Measurements from ENCODE around the gene PCDHAC1.

Gene PCDHAC1

DNA sequence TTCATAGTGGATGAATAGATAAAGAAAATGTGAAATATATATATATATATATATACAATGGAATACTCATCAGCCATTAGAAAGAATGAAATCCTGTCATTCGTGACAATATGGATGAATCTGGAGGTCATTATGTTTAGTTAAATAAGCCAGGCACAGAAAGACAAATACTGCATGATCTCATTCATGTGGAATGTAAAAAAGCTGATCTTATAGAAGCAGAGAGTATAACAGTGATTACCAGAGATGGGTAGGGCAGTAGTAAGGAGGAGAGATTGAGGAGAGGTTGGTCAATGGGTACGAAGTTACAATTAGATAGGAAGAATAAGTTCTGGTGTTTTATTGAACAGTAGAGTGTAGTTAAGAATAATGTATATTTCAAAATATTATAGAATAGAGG lies 20.5 kb downstream of the PCDHAC1 start:
- H3K27me3 Mint-ChIP-seq: peaks cover 10% of the 10 kb centered on the region
- H3K4me3 Mint-ChIP-seq: no peak overlapping the region
- no peaks in the 10 kb centered on the region for H3K4me1 Mint-ChIP-seq (ENCODE audit: low read depth)
- H3K27ac Mint-ChIP-seq: no peak overlapping the region
- H3K9me3 Mint-ChIP-seq (ENCODE audit: low read depth): peaks cover 22% of the 10 kb centered on the region
- H3K36me3 Mint-ChIP-seq: peaks cover 3% of the 10 kb centered on the region

DNA sequence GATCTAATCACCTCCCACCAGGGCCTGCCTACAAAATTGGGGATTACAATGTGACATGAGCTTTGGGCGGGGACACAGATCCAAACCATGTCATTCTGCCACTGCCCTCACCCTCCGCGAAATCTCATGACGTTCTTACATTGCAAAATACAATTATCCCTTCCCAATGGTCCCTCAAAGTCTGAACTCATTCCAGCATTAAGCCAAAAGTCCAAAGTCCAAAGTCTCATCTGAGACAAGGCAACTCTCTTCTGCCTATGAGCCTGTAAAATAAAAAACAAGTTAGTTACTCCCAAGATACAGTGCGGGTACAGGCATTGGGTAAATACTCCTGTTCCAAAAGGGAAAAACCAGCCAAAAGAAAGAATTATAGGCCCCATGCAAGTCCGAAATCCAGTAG lies 25.5 kb downstream of the PCDHAC1 start:
- Mint-ChIP-seq H3K4me1 (ENCODE audit: low read depth) (no peaks in the 10 kb centered on the region), H3K27me3 (peaks cover 6% of the 10 kb centered on the region), H3K27ac (no peak overlapping the region), H3K36me3 (no peaks in the 10 kb centered on the region), H3K4me3 (no peak overlapping the region), H3K9me3 (ENCODE audit: low read depth) (peaks cover 18% of the 10 kb centered on the region)

DNA sequence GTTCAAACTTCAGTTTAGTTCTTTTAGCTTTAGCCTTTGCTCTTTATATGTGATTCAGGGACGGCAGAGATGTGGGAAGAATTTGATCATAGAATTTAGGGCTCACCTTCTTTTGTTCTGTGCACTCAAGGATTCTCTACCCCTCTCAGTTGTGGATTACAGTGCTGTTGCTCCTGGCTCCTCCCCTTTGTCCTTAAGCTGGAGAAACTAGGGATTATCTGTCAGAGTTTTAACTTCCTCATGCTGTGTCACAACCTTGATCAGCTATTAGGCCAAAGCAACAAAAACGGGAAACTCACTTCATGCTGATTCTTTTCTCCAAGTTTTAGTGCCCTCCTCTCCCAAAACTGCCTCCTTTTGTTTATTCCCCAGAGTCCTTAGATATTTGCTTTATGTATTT lies 27.1 kb downstream of the PCDHAC1 start:
- Mint-ChIP-seq H3K9me3 (ENCODE audit: low read depth) (peaks cover 18% of the 10 kb centered on the region), H3K27ac (no peak overlapping the region), H3K27me3 (peaks cover 6% of the 10 kb centered on the region), H3K4me1 (ENCODE audit: low read depth) (no peaks in the 10 kb centered on the region), H3K36me3 (no peaks in the 10 kb centered on the region), H3K4me3 (no peak overlapping the region)

DNA sequence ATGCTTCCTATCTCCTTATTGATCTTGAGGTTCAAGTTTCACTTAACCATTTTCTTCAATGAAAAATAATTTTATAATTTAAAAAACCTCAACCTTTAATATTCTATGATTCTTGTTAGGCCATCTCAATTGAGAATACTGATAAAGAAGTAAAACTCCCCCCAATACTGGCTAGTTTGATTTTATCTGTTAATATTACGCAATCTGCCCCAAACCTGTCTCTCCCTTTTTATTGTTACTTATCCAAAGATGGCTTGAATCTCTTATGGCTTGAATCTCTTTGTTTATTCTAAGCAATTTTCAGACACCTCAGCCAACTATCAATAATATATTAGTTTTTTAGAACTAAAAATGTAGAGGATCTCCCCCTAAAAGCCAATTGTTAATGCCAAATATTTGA lies 36.1 kb downstream of the PCDHAC1 start:
- Mint-ChIP-seq H3K4me1 (ENCODE audit: low read depth) (peaks cover 3% of the 10 kb centered on the region), H3K27ac (no peak overlapping the region), H3K36me3 (no peaks in the 10 kb centered on the region), H3K4me3 (no peak overlapping the region), H3K27me3 (peaks cover 20% of the 10 kb centered on the region), H3K9me3 (ENCODE audit: low read depth) (no peaks in the 10 kb centered on the region)

DNA sequence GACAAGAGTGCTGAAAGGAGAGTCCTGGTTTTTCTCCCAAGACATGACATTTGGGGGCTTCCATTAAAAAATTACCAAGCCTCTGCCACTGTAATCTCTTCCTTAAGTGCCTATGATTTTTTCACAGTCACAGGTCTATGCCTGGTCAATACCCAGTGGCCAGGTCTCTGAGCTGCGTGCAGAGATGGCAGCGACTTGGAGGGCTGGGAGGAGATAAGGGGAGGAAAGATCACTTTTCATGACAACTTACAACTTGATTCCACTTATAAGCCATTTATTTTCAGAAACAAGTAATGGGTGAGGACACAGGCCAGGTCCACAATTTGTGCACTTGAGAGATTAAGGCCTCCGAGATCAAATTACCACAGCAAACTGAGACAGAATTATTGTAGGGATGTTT lies 38.3 kb downstream of the PCDHAC1 start:
- peaks cover 26% of the 10 kb centered on the region for H3K27me3 Mint-ChIP-seq
- H3K27ac Mint-ChIP-seq: no peak overlapping the region
- no peaks in the 10 kb centered on the region for H3K9me3 Mint-ChIP-seq (ENCODE audit: low read depth)
- peaks cover 3% of the 10 kb centered on the region for H3K4me1 Mint-ChIP-seq (ENCODE audit: low read depth)
- H3K4me3 Mint-ChIP-seq: no peak overlapping the region
- H3K36me3 Mint-ChIP-seq: no peaks in the 10 kb centered on the region

DNA sequence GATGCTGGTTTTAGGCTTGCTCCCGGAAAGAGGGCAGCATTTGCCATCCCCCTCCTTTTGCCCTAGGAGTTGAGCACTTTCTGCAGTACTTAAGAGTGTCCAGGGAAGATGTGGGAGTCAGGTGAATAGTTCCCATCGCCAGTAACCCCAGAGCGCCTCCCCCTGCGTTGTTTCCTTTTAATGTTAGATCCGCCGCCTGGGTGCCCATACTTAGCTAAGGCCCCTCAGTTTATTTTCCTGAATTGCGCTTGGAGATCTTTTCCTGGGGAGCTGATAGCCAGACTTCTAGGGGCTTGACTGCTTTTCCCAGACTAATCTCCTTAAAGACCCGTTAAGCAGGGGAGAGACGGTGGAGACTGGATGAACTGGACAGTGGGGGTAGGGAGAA lies 39.8 kb downstream of the PCDHAC1 start:
- peaks cover 26% of the 10 kb centered on the region for H3K27me3 Mint-ChIP-seq
- H3K27ac Mint-ChIP-seq: no peak overlapping the region
- peaks cover 3% of the 10 kb centered on the region for H3K4me1 Mint-ChIP-seq (ENCODE audit: low read depth)
- no peak overlapping the region for H3K4me3 Mint-ChIP-seq
- H3K36me3 Mint-ChIP-seq: no peaks in the 10 kb centered on the region
- no peaks in the 10 kb centered on the region for H3K9me3 Mint-ChIP-seq (ENCODE audit: low read depth)

DNA sequence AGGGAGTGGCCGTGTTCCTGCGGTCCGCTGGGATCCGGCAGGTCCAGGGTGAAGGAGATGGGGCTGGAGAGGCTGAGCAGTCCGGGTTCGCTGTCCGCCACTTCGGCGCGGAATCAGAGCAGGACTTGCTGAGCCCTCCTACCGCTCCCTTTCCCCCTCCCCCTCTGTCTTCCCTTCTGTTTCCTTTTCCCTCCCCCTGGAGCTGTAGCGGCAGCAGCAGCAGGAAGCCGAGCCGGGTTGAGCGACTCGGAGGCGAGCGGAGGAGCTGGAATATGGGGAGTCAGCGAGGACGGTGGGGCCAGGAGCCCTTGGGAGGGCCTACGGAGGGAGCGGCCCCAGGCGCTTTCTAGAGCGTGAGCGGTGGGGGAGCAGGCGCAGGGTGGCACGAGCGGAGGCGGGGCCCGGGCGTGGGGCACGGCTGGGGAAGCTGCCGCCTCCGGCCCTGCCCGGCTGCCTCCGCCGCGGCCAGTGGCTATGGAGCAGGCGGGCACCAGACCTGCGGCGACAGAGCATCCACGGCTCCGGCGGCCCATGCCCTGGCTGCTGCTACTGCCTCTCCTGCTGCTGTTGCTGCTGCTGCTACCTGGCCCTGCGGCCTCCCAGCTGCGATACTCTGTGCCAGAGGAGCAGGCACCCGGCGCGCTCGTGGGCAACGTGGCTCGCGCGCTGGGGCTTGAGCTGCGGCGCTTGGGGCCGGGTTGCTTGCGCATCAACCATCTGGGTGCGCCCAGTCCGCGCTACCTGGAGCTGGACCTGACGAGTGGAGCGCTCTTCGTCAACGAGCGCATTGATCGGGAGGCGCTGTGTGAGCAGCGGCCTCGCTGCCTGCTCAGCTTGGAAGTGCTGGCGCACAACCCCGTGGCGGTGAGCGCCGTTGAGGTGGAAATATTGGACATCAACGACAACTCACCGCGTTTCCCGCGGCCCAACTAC lies 40.5 kb downstream of the PCDHAC1 start, which contains the start of gene PCDHAC2:
TSS of gene PCDHAC2 (plus strand) at position 184 of the 933 bp plus-strand sequence. CDS start at position 475, 291 bp downstream.
- Mint-ChIP-seq H3K9me3 (ENCODE audit: low read depth) (no peaks in the 10 kb centered on the region), H3K27me3 (peaks cover 26% of the 10 kb centered on the region), H3K4me1 (ENCODE audit: low read depth) (peaks cover 3% of the 10 kb centered on the region), H3K27ac (no peak within 1 kb of the TSS), H3K4me3 (no peak within 1 kb of the TSS), H3K36me3 (no peaks in the 10 kb centered on the region)

DNA sequence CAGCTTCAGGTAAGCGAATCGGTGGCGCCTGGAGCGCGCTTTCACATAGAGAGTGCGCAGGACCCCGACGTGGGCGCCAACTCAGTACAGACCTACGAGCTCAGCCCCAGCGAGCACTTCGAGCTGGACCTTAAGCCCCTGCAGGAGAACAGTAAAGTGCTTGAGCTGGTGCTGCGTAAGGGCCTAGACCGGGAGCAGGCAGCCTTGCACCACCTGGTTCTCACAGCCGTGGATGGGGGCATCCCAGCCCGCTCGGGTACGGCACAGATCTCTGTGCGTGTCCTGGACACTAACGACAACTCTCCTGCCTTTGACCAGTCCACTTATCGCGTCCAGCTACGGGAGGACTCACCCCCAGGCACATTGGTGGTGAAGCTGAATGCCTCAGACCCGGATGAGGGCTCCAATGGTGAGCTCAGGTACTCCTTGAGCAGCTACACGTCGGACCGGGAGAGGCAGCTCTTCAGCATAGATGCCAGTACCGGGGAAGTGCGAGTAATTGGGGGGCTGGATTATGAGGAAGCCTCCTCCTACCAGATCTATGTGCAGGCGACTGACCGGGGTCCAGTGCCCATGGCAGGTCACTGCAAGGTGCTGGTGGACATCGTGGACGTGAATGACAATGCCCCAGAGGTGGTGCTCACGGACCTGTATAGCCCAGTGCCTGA lies 41.3 kb downstream of the PCDHAC1 start:
- no peak overlapping the region for H3K27ac Mint-ChIP-seq
- H3K4me3 Mint-ChIP-seq: no peak overlapping the region
- peaks cover 25% of the 10 kb centered on the region for H3K27me3 Mint-ChIP-seq
- no peaks in the 10 kb centered on the region for H3K36me3 Mint-ChIP-seq
- no peaks in the 10 kb centered on the region for H3K9me3 Mint-ChIP-seq (ENCODE audit: low read depth)
- peaks cover 3% of the 10 kb centered on the region for H3K4me1 Mint-ChIP-seq (ENCODE audit: low read depth)

DNA sequence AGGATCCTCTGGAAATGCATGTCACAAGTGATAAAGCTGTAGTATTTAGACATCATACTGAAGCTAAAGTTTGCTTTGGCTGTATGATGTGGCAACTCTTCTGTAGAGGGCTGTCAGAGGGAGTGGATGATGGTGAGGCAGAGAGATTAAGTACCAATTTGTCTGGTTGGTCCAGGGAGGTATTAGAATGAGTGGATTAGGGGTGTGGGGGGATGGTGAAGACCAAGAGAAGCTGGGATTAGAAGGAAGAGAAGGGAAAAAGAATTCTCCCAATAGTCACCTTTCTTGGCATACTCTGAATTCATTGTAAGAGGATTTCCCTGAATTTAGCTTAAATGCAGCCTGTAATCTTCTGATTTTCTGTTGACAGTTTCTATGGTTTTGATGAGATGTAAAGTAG lies 43.8 kb downstream of the PCDHAC1 start:
- no peaks in the 10 kb centered on the region for H3K36me3 Mint-ChIP-seq
- no peak overlapping the region for H3K27ac Mint-ChIP-seq
- H3K27me3 Mint-ChIP-seq: peaks cover 18% of the 10 kb centered on the region
- peaks cover 3% of the 10 kb centered on the region for H3K4me1 Mint-ChIP-seq (ENCODE audit: low read depth)
- no peaks in the 10 kb centered on the region for H3K9me3 Mint-ChIP-seq (ENCODE audit: low read depth)
- H3K4me3 Mint-ChIP-seq: no peak overlapping the region

DNA sequence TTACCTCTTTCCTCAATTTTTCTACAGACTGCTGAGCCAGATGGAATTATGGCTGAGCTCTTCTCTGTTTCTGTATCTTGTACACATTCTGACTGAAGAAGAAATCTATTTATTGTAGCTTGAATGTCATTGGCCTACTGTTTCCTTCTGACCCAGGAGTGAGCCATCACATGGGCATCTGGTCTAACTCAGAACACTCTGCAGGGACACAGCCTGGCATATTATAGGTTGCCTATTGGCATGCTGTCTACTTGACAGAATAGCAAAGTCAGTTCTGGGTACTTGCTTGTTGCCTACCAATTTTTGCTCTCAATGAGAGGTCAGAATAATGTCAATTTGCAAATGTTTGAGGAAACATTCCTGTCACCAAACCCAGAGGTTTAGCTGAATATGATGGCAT lies 47.5 kb downstream of the PCDHAC1 start:
- no peaks in the 10 kb centered on the region for H3K9me3 Mint-ChIP-seq (ENCODE audit: low read depth)
- no peak overlapping the region for H3K27ac Mint-ChIP-seq
- H3K36me3 Mint-ChIP-seq: no peaks in the 10 kb centered on the region
- H3K4me3 Mint-ChIP-seq: no peak overlapping the region
- peaks cover 12% of the 10 kb centered on the region for H3K27me3 Mint-ChIP-seq
- H3K4me1 Mint-ChIP-seq (ENCODE audit: low read depth): no peaks in the 10 kb centered on the region

DNA sequence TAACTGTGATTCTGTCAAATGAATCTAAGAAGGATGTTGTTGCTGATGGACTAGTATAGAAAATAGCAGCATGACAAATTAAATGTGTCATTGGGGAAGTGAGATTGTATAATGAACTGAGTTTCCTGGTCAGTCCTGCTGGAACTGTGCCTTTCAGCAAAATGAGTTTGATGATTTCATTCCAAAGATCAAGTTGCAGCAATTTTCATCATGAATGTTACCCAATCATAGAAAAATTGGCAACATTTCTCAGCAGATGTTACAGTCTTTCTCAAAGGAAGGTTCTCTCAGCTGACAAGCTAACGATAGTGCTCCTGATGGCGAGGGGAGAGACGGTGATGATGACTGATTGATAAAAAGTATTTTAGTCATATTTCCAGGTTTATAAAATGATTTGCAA lies 50.9 kb downstream of the PCDHAC1 start:
- Mint-ChIP-seq H3K36me3 (no peaks in the 10 kb centered on the region), H3K4me1 (ENCODE audit: low read depth) (no peaks in the 10 kb centered on the region), H3K4me3 (no peak overlapping the region), H3K27ac (no peak overlapping the region), H3K9me3 (ENCODE audit: low read depth) (no peaks in the 10 kb centered on the region), H3K27me3 (peaks cover 12% of the 10 kb centered on the region)

DNA sequence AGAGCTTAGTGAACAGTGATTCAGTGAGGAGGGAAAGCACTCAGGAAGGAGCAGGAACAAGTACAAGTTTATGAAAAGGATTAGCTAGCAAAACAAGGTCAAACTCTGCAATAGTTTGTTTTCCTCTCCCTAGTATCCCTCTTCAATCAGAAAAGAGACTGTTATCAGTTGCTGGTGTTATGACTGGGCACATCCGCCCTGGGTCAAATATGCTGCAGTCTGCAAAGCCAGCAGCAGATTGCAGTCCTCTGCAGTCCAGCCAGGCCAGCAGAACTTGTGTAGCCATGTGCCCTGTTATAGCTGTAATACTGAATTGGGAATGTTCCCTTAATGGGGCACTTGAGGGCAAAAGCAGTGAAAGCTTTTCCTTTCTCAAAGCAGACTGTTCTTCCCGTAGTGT lies 52.2 kb downstream of the PCDHAC1 start:
- no peaks in the 10 kb centered on the region for H3K9me3 Mint-ChIP-seq (ENCODE audit: low read depth)
- no peak overlapping the region for H3K4me3 Mint-ChIP-seq
- H3K4me1 Mint-ChIP-seq (ENCODE audit: low read depth): no peaks in the 10 kb centered on the region
- H3K27me3 Mint-ChIP-seq: peaks cover 13% of the 10 kb centered on the region
- no peak overlapping the region for H3K27ac Mint-ChIP-seq
- H3K36me3 Mint-ChIP-seq: no peaks in the 10 kb centered on the region

DNA sequence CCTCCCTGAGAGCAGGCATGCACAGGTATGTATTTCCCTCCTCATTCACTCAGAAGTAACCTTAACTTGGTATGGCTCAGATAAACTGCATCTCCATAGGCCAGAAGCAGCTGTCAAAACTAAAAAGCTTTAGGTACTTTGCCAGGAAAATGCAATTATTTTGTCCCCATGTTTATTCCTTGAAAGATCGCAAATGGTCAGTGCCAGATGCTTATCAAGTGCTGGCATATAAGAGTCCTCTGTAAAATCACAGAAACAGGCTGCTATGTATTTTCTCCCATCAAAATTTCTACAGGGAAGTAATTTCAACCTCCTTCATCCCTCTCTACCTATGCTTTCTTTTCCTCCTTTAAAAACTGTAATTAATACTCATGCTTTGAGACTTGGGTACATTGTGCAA lies 52.9 kb downstream of the PCDHAC1 start:
- Mint-ChIP-seq H3K36me3 (no peaks in the 10 kb centered on the region), H3K4me1 (ENCODE audit: low read depth) (no peaks in the 10 kb centered on the region), H3K27ac (no peak overlapping the region), H3K9me3 (ENCODE audit: low read depth) (no peaks in the 10 kb centered on the region), H3K27me3 (peaks cover 13% of the 10 kb centered on the region), H3K4me3 (no peak overlapping the region)
